Neural progenitor cell (in vitro differentiated cells): ENCODE measurements around the gene ITIH2.

Experiments
- CTCF ChIP-seq: fragments of 200-600 bp; sonication (generic); IDR thresholded peaks from 2 replicates; pipeline ENCODE4 v1.5.1; 2017; ENCODE audit warnings: antibody characterized with exemption, mild to moderate bottlenecking
- EZH2 ChIP-seq: fragments of 200-600 bp; sonication (generic); IDR thresholded peaks from 2 replicates; pipeline ENCODE4 v1.6.1; 2017; ENCODE audit warnings: antibody characterized with exemption, mild to moderate bottlenecking, moderate library complexity
- EZH2phosphoT487 ChIP-seq: fragments of 200-600 bp; sonication (generic); IDR thresholded peaks from 2 replicates; pipeline ENCODE4 v1.6.1; 2017; ENCODE audit warnings: antibody characterized with exemption

GRCh38 chr10:7665767-7666166, 37.3 kb upstream of the ITIH2 start:
- no peak for TF ChIP-seq CTCF
- no peak for TF ChIP-seq EZH2phosphoT487
- TF ChIP-seq EZH2, result no peak
